ENCODE measurements around the gene UBE2J2.

UBE2J2 gene

DNA sequence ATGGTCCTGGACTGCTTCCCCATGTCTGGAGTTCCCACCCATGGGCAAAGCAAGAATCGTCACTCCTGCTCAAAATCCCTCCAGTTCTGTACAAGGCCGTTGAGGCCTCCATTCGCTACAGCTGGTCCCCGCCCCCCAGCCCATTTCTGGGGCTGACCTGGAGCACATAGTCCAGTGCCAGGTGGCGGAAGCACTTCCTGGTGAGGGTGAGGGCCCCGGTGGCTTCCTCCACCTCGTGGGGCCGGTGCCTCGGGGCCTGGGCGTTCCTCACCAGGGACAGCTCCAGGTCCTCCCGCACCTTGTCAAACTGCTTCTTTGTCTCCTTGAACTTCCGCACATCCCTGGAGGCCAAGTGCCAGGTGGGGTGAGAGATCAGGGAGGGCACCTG lies 26.7 kb upstream of the UBE2J2 start:
- ChIA-PET POLR2A (no interaction called here), CTCF (interaction anchor here (1.2 to 1.8 kb wide), 4 partner anchors 9 to 102 kb away, joined by 3 to 5 read pairs (median 4); no protein-coding TSS in a partner anchor)
- Histone ChIP-seq H3K4me1 (ENCODE audit: control extremely low read depth in 1 of 4, control insufficient read depth in 4 of 4, insufficient read depth in 4 of 4, low read length in 3 of 4) (peaks cover 0 to 23% (median 17%) of the 10 kb centered on the region in 4 experiments), H3K27ac (ENCODE audit: insufficient read depth in 1 of 2, low read depth in 1 of 2, low read length in 2 of 2, poor library complexity in 1 of 2, severe bottlenecking in 2 of 2) (no peak overlapping the region), H3K4me3 (ENCODE audit: control insufficient read depth in 1 of 7, extremely low read depth in 1 of 7, insufficient read depth in 4 of 7, low read depth in 2 of 7, low read length in 6 of 7) (no peak overlapping the region), H3K9me3 (ENCODE audit: control extremely low read depth in 1 of 5, control insufficient read depth in 4 of 5, insufficient read depth in 2 of 5, low read depth in 1 of 5, low read length in 4 of 5) (no peaks in the 10 kb centered on the region), H3K36me3 (ENCODE audit: control insufficient read depth in 4 of 4, insufficient read depth in 4 of 4, low read length in 3 of 4) (peaks cover 0 to 21% (median 8%) of the 10 kb centered on the region in 4 experiments), H3K27me3 (replicated peaks in 2 of 5; ENCODE audit: control insufficient read depth in 4 of 5, insufficient read depth in 5 of 5, low read length in 4 of 5) (no peaks in the 10 kb centered on the region)
- DNase-seq = no peak
- 99% methylated on average over 12 of the region's 12 CpGs for WGBS (ENCODE audit: insufficient coverage)

DNA sequence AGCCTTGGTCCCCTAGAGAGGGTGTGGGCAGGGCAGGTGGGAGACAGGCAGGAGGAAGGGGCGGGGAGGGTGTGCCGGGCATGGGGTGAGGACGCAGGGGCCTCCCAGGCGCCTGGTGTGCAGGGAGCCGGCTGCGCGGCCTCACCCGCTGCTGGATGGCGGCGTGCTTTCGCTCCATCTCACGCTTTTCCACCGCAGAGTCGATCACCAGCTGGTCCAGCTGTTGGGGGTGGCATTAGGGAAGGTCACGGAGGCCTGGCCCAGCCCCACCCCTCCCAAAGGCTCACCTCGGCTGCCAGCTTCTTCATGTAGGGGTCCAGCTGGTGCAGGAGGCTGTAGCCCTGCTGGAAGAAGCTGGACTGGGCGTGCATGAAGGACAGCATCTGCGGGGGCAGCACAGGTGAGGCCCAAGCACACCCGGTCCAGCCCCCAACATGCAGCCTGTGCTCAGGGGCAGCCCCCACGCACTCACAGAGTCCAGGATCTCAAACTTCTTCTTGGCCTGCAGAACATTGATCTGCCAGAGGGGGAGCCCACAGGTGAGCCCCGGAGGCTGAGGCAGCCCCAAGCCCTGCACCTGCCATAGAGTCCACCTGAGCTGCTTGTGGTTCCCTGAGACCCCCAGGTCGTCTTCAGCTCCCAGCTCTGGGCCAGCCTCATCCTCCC lies 26.2 kb upstream of the UBE2J2 start:
- WGBS (ENCODE audit: insufficient coverage) = 94% methylated on average over 17 of the region's 22 CpGs
- Histone ChIP-seq H3K4me1 (ENCODE audit: control extremely low read depth in 1 of 4, control insufficient read depth in 4 of 4, insufficient read depth in 4 of 4, low read length in 3 of 4) (peaks cover 0 to 18% (median 11%) of the 10 kb centered on the region in 4 experiments), H3K4me3 (ENCODE audit: control insufficient read depth in 1 of 7, extremely low read depth in 1 of 7, insufficient read depth in 4 of 7, low read depth in 2 of 7, low read length in 6 of 7) (no peak overlapping the region), H3K36me3 (ENCODE audit: control insufficient read depth in 4 of 4, insufficient read depth in 4 of 4, low read length in 3 of 4) (peaks cover 0 to 21% (median 10%) of the 10 kb centered on the region in 4 experiments), H3K27ac (ENCODE audit: insufficient read depth in 1 of 2, low read depth in 1 of 2, low read length in 2 of 2, poor library complexity in 1 of 2, severe bottlenecking in 2 of 2) (no peak overlapping the region), H3K27me3 (replicated peaks in 2 of 5; ENCODE audit: control insufficient read depth in 4 of 5, insufficient read depth in 5 of 5, low read length in 4 of 5) (no peaks in the 10 kb centered on the region), H3K9me3 (ENCODE audit: control extremely low read depth in 1 of 5, control insufficient read depth in 4 of 5, insufficient read depth in 2 of 5, low read depth in 1 of 5, low read length in 4 of 5) (no peaks in the 10 kb centered on the region)
- POLR2A ChIA-PET = no interaction called here
- CTCF ChIA-PET = interaction anchor here (1.2 to 1.8 kb wide), 4 partner anchors 8 to 103 kb away, joined by 3 to 5 read pairs (median 4); no protein-coding TSS in a partner anchor
- DNase-seq = peak in 2 of 3 donors; percentile 30 to 44

DNA sequence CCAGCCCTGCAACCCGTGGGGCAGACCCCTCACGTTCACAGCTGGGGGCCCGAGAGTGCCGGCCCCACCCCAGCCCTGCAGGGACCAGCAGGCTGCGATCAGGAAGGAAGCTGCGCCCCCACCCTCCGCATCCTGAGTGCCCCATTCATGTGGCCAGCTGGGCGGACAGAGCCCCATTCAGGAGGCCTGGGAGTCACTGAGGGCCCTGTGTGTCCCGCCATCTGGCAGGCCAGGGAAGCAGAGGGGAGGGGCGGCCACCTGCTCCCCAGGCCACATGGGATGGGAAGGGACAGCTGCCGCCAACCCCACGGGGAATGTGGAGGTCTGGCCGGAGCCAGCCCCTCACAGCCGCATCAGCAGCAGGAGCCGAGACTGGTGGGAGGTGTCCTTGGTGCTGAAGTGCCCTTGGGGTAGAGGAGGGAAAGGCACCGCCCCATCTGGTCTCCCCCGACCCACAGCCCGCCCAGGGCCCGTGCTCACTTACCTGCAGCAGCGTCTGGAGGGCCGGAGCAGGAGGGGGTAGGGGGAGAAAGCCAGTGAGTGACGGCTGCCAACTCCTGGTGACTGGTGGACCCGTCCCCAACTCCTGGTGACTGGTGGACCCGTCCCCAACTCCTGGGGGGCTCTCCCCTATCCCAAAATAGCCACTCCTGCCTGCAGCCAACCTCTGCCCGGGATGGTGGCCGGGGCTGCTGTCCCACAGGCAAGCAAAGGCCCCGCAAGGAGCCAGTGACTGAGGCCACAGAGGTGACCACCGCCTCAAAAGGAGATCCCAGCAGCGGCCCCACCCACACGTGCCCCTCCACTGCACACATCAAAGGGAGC lies 25.4 kb upstream of the UBE2J2 start:
- no peaks in the 10 kb centered on the region for H3K9me3 ChIP-seq (ENCODE audit: control extremely low read depth in 1 of 5, control insufficient read depth in 4 of 5, insufficient read depth in 2 of 5, low read depth in 1 of 5, low read length in 4 of 5)
- POLR2A ChIA-PET = no interaction called here
- CTCF ChIA-PET = interaction anchor here (1.1 kb wide), 1 partner anchor 22 kb away, joined by 3 read pairs; no protein-coding TSS in a partner anchor
- peaks cover 0 to 25% (median 11%) of the 10 kb centered on the region in 4 experiments for H3K36me3 ChIP-seq (ENCODE audit: control insufficient read depth in 4 of 4, insufficient read depth in 4 of 4, low read length in 3 of 4)
- H3K27me3 ChIP-seq (replicated peaks in 2 of 5; ENCODE audit: control insufficient read depth in 4 of 5, insufficient read depth in 5 of 5, low read length in 4 of 5) = no peaks in the 10 kb centered on the region
- peaks cover 0 to 10% (median 5%) of the 10 kb centered on the region in 4 experiments for H3K4me1 ChIP-seq (ENCODE audit: control extremely low read depth in 1 of 4, control insufficient read depth in 4 of 4, insufficient read depth in 4 of 4, low read length in 3 of 4)
- H3K27ac ChIP-seq (ENCODE audit: insufficient read depth in 1 of 2, low read depth in 1 of 2, low read length in 2 of 2, poor library complexity in 1 of 2, severe bottlenecking in 2 of 2) = no peak overlapping the region
- H3K4me3 ChIP-seq (ENCODE audit: control insufficient read depth in 1 of 7, extremely low read depth in 1 of 7, insufficient read depth in 4 of 7, low read depth in 2 of 7, low read length in 6 of 7) = no peak overlapping the region
- peak in 2 of 3 donors; percentile 28 to 33 for DNase-seq
- 94% methylated on average over 22 of the region's 30 CpGs for WGBS (ENCODE audit: insufficient coverage)

DNA sequence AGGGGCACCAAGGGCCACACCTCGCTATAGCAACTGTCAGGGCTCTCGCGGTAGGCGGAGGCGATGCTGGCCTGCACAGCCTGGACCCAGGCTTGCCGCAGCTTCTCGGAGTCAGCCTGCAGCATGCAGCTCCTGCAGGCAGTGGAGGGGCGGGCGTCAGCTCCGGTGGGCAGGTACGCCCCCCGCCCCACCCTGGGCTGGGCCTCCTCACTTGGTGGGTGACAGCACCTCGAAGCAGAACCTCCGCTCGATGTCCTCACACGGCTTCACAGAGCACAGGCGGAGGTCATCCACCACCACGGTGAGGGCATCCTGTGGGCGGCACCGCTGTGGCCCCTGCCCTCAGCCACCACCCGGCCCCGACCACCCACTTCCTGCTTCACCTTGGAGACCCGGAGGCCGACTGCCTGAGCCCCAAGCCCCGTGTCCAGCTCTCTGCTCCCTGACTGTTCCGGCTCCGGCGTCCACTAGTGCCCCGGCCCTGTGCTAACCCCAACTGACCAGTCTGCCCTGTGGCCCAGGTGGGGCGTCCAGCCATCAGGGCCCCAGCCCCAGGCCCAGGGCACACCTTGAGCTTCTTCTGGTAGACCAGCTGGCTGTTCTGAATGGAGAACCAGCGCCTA lies 24.3 kb upstream of the UBE2J2 start:
- DNase-seq = no peak
- POLR2A ChIA-PET = no interaction called here
- Histone ChIP-seq H3K9me3 (ENCODE audit: control extremely low read depth in 1 of 5, control insufficient read depth in 4 of 5, insufficient read depth in 2 of 5, low read depth in 1 of 5, low read length in 4 of 5) (no peaks in the 10 kb centered on the region), H3K27me3 (replicated peaks in 2 of 5; ENCODE audit: control insufficient read depth in 4 of 5, insufficient read depth in 5 of 5, low read length in 4 of 5) (no peaks in the 10 kb centered on the region), H3K4me1 (ENCODE audit: control extremely low read depth in 1 of 4, control insufficient read depth in 4 of 4, insufficient read depth in 4 of 4, low read length in 3 of 4) (peaks cover 0 to 3% (median under 1%) of the 10 kb centered on the region in 4 experiments), H3K36me3 (ENCODE audit: control insufficient read depth in 4 of 4, insufficient read depth in 4 of 4, low read length in 3 of 4) (peaks cover 0 to 29% (median 11%) of the 10 kb centered on the region in 4 experiments), H3K27ac (ENCODE audit: insufficient read depth in 1 of 2, low read depth in 1 of 2, low read length in 2 of 2, poor library complexity in 1 of 2, severe bottlenecking in 2 of 2) (no peak overlapping the region), H3K4me3 (ENCODE audit: control insufficient read depth in 1 of 7, extremely low read depth in 1 of 7, insufficient read depth in 4 of 7, low read depth in 2 of 7, low read length in 6 of 7) (no peak overlapping the region)
- 96% methylated on average over 27 of the region's 31 CpGs for WGBS (ENCODE audit: insufficient coverage)
- CTCF ChIA-PET = interaction anchor here (0.7 to 1.1 kb wide), 2 partner anchors 21 to 92 kb away, joined by 3 read pairs; partner anchors contain the start of gene TNFRSF18

DNA sequence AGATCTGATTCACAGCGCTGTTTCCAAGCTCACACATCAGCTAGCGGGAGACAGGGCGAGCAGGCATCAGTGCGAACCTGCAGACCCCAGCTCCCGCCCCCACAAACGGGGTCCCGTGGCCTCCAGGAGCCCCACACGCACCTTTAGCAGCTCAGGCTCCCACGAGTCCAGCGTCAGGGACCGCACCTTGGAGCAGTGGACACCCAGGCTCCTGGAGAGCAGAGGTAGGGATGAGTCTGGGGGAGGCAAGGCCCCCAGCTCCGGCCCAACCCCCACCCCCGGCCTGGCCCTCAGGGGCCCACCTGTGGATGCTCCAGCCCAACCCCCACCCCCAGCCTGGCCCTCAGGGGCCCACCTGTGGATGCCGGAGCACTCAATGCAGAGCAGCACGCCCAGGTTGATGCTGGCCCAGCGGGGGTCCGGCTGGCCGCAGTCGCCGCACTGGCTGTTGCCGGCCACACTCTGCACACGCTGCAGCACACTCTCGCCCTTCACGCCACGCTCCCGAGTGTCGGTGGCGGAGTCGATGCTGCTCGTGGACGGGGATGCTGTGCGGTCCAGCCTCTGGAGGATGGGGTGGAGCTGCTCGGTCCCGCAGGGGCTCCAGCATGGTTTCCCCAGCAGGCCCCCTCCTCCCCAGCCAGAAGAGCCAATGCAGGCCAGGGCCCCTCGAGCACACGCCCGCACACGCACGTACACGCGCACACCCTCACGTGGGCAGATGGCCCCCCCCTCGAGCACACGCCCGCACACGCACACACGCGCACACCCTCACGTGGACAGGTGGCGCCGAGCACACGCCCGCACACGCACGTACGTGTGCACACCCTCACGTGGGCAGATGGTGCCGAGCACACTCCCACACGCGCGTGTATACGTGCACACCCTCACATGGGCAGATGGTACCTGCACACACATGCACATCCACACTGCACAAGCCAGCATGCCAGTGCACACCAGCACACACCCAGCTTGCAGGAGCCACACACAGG lies 22.7 kb upstream of the UBE2J2 start:
- Histone ChIP-seq H3K36me3 (ENCODE audit: control insufficient read depth in 4 of 4, insufficient read depth in 4 of 4, low read length in 3 of 4) (peaks cover 0 to 29% (median 11%) of the 10 kb centered on the region in 4 experiments), H3K4me3 (ENCODE audit: control insufficient read depth in 1 of 7, extremely low read depth in 1 of 7, insufficient read depth in 4 of 7, low read depth in 2 of 7, low read length in 6 of 7) (no peak overlapping the region), H3K4me1 (ENCODE audit: control extremely low read depth in 1 of 4, control insufficient read depth in 4 of 4, insufficient read depth in 4 of 4, low read length in 3 of 4) (peaks cover 0 to 3% (median 0%) of the 10 kb centered on the region in 4 experiments), H3K9me3 (ENCODE audit: control extremely low read depth in 1 of 5, control insufficient read depth in 4 of 5, insufficient read depth in 2 of 5, low read depth in 1 of 5, low read length in 4 of 5) (no peaks in the 10 kb centered on the region), H3K27me3 (replicated peaks in 2 of 5; ENCODE audit: control insufficient read depth in 4 of 5, insufficient read depth in 5 of 5, low read length in 4 of 5) (no peaks in the 10 kb centered on the region), H3K27ac (ENCODE audit: insufficient read depth in 1 of 2, low read depth in 1 of 2, low read length in 2 of 2, poor library complexity in 1 of 2, severe bottlenecking in 2 of 2) (no peak overlapping the region)
- ChIA-PET POLR2A (interaction anchor here (0.8 kb wide), 1 partner anchor 9 kb away, joined by 3 read pairs; no protein-coding TSS in a partner anchor), CTCF (interaction anchor here (1.7 kb wide), 1 partner anchor 56 kb away, joined by 4 read pairs; no protein-coding TSS in a partner anchor)
- no peak for DNase-seq
- 96% methylated on average over 56 of the region's 62 CpGs for WGBS (ENCODE audit: insufficient coverage)

Data from common myeloid progenitor, CD34-positive (primary cell).